Right lobe of liver (tissue), 4 donors: ENCODE results near the gene GNAL.

Source experiments
- POLR2A ChIP-seq: fragments of 450-650 bp; IDR thresholded peaks from one replicate; pipeline ENCODE4 v1.6.1; 2017; ENCODE audit warnings: antibody characterized with exemption, mild to moderate bottlenecking
- TF ChIP-seq, protein P1 (sequence below), 4 donors: fragments of 200-600 bp in 3 of 4; fragments of 450-650 bp in 1 of 4; IDR thresholded peaks; one replicate each; pipeline versions ENCODE4 v1.5.1 to v1.8.0; 2016 to 2022; ENCODE audit warnings: antibody characterized with exemption in 4 of 4, mild to moderate bottlenecking in 2 of 4
- donor health status: DM: no; HTN: no; CAD: no.
- donor health status: DM: no; HTN: no; CAD: no.
- donor health status: DM: no; HTN: yes; CAD: no.

- TF ChIP-seq, protein P1, sequence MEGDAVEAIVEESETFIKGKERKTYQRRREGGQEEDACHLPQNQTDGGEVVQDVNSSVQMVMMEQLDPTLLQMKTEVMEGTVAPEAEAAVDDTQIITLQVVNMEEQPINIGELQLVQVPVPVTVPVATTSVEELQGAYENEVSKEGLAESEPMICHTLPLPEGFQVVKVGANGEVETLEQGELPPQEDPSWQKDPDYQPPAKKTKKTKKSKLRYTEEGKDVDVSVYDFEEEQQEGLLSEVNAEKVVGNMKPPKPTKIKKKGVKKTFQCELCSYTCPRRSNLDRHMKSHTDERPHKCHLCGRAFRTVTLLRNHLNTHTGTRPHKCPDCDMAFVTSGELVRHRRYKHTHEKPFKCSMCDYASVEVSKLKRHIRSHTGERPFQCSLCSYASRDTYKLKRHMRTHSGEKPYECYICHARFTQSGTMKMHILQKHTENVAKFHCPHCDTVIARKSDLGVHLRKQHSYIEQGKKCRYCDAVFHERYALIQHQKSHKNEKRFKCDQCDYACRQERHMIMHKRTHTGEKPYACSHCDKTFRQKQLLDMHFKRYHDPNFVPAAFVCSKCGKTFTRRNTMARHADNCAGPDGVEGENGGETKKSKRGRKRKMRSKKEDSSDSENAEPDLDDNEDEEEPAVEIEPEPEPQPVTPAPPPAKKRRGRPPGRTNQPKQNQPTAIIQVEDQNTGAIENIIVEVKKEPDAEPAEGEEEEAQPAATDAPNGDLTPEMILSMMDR (IDR thresholded peaks at IDR 0.05) = no peak
- no peak for TF ChIP-seq POLR2A
These were observed 150.5 kb downstream of the GNAL start for GRCh38 chr18:11839556-11839955.
